ENCODE data around the gene PRKCB.

GRCh38 chr16:24163935-24164334 lies 328.2 kb downstream of the PRKCB start:
- no peak for TF ChIP-seq CTCF (IDR thresholded peaks at IDR 0.05; ENCODE audit: low read depth, low read length)
- no peak for TF ChIP-seq EZH2phosphoT487 (IDR thresholded peaks at IDR 0.05; ENCODE audit: low read depth)

All from OCI-LY3 (cell line).